Measurements from ENCODE around the gene RASSF7. TPM values are rescaled to one million over a fixed set of nuclear protein-coding genes. Genes with fewer than 3 reads are reported as not detected.

Gene RASSF7
- total and polyA plus RNA-seq, 2 of the 8 experiments (the other 6 are each of a cell fraction or from before 2014, with no cell fraction given), result 22.3 to 43.9 TPM

DNA sequence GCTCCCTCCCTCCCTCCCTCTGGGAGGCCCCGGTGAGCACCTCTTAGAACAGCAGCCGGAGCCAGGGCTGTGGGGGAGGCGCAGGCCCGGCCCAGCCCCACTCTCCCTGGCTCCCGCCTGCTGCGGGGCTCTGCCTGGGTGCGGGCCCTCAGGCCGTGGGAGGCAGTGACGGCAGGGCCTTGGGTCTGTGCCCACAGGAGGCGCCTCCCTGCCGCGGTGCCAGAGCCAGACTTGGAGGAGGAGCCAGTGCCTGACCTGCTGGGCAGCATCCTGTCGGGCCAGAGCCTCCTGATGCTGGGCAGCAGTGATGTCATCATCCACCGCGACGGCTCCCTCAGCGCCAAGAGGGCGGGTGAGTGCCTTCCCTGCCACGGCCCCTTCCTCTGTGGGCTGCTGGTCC, 45.5 kb downstream of the RASSF7 start:
- Histone ChIP-seq H3K9ac (replicated peaks in 1 of 4; ENCODE audit: extremely low read depth in 1 of 4, low read depth in 3 of 4, low read length in 3 of 4) (no peak overlapping the region), H2BK20ac (ENCODE audit: low read length) (no peak overlapping the region)
- TF ChIP-seq SIN3A (conservative IDR thresholded peaks at IDR 0.05 in 1 of 2, IDR thresholded peaks at IDR 0.05 in 1 of 2; ENCODE audit: low read depth in 1 of 2, low read length in 2 of 2) (no peak), TAF7 (optimal IDR thresholded peaks at IDR 0.05; ENCODE audit: borderline replicate concordance, low read depth, low read length) (no peak), GTF2F1 (IDR thresholded peaks at IDR 0.05; ENCODE audit: borderline replicate concordance, low read depth, low read length) (no peak), RNF2 (IDR thresholded peaks at IDR 0.05; ENCODE audit: borderline replicate concordance, low read depth, low read length, missing control alignments, poor library complexity, severe bottlenecking) (no peak), MAFK (IDR thresholded peaks at IDR 0.05; ENCODE audit: low read depth, low read length) (no peak)
- TF ChIP-seq, protein P1, sequence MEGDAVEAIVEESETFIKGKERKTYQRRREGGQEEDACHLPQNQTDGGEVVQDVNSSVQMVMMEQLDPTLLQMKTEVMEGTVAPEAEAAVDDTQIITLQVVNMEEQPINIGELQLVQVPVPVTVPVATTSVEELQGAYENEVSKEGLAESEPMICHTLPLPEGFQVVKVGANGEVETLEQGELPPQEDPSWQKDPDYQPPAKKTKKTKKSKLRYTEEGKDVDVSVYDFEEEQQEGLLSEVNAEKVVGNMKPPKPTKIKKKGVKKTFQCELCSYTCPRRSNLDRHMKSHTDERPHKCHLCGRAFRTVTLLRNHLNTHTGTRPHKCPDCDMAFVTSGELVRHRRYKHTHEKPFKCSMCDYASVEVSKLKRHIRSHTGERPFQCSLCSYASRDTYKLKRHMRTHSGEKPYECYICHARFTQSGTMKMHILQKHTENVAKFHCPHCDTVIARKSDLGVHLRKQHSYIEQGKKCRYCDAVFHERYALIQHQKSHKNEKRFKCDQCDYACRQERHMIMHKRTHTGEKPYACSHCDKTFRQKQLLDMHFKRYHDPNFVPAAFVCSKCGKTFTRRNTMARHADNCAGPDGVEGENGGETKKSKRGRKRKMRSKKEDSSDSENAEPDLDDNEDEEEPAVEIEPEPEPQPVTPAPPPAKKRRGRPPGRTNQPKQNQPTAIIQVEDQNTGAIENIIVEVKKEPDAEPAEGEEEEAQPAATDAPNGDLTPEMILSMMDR (IDR thresholded peaks at IDR 0.05; ENCODE audit: control extremely low read depth in 1 of 3, insufficient read depth in 1 of 3, low read depth in 1 of 3, low read length in 3 of 3), result no peak

More for the DNA sequence above, 45.5 kb downstream of the RASSF7 start:
- no peak overlapping the region for H3K18ac ChIP-seq (ENCODE audit: extremely low read depth, low read length)
- peaks cover 9 to 24% of the 10 kb centered on the region in 2 experiments for H4K20me1 ChIP-seq (replicated peaks in 1 of 2; ENCODE audit: control insufficient read depth in 1 of 2, insufficient read depth in 2 of 2, low read length in 2 of 2)
- H2BK12ac ChIP-seq (ENCODE audit: low read depth, low read length), result no peak overlapping the region
- H3K36me3 ChIP-seq (ENCODE audit: control insufficient read depth in 2 of 4, insufficient read depth in 4 of 4, low read length in 3 of 4), result peaks cover 34 to 84% (median 68%) of the 10 kb centered on the region in 4 experiments
- no peak overlapping the region for H3K23ac ChIP-seq (ENCODE audit: insufficient read length)
- H3K56ac ChIP-seq (replicated peaks; ENCODE audit: insufficient read length, low read depth, low read length), result no peak overlapping the region
- H4K8ac ChIP-seq (ENCODE audit: extremely low read depth, insufficient read depth, low read length), result no peak overlapping the region
- H4K5ac ChIP-seq (ENCODE audit: insufficient read length, low read depth, low read length), result no peak overlapping the region
- FAIRE-seq (no peak), DNase-seq (ENCODE audit: low read depth in 1 of 2, low spot score in 2 of 2) (no peak)
- no peak overlapping the region for H3K4me3 ChIP-seq (ENCODE audit: extremely low read depth in 1 of 4, insufficient read depth in 2 of 4, low read depth in 3 of 4, low read length in 4 of 4)
- H2BK15ac ChIP-seq (ENCODE audit: low read length), result no peak overlapping the region
- no peaks in the 10 kb centered on the region for H3K4me1 ChIP-seq (replicated peaks in 1 of 4; ENCODE audit: control insufficient read depth in 3 of 4, insufficient read depth in 4 of 4, low read length in 3 of 4)
- POLR2A ChIA-PET (ENCODE audit: partially characterized antibody), result interaction anchor here (1.5 kb wide), 1 partner anchor 17 kb away, joined by 5 read pairs; no protein-coding TSS in a partner anchor
- H3K27ac ChIP-seq (ENCODE audit: low read depth, low read length), result no peak overlapping the region
- no peak overlapping the region for H2AK5ac ChIP-seq (ENCODE audit: low read depth, low read length)
- H3K4me2 ChIP-seq (ENCODE audit: insufficient read depth in 1 of 2, low read depth in 2 of 2, low read length in 2 of 2), result no peak overlapping the region
- 92% methylated on average over 13 of the region's 19 CpGs; no CpG with 5 or more reads in 1 of the 2 experiments for WGBS, 2 experiments (ENCODE audit: extremely low coverage in 1 of 2, insufficient coverage in 1 of 2, insufficient read length in 1 of 2, insufficient replicate concordance in 2 of 2, low coverage in 1 of 2, low lambda C conversion rate in 2 of 2, missing lambda C conversion rate in 1 of 2)
- H4K91ac ChIP-seq (replicated peaks; ENCODE audit: insufficient read length, low read length), result no peak overlapping the region
- peaks cover 7% of the 10 kb centered on the region; the same call in 1 of the 2 replicates for H3K79me1 ChIP-seq (ENCODE audit: low read depth, low read length)
- H2BK5ac ChIP-seq (ENCODE audit: low read depth, low read length), result peak overlapping the region; percentile 24; the same call in 1 of the 2 replicates
- no peaks in the 10 kb centered on the region for H3K79me2 ChIP-seq (ENCODE audit: control insufficient read depth in 1 of 2, insufficient read depth in 2 of 2, low read length in 2 of 2)
- no peak overlapping the region for H3K14ac ChIP-seq (ENCODE audit: insufficient read length)
- no peak overlapping the region for H2AFZ ChIP-seq (ENCODE audit: low read length)
- no peaks in the 10 kb centered on the region for H3K9me3 ChIP-seq (ENCODE audit: insufficient read depth in 2 of 2, low read depth in 1 of 2, low read length in 1 of 2)
- no peak overlapping the region for H2BK120ac ChIP-seq (replicated peaks; ENCODE audit: low read depth, low read length)
- no peaks in the 10 kb centered on the region for H3K23me2 ChIP-seq (ENCODE audit: low read depth, low read length)
- CTCF ChIA-PET (ENCODE audit: partially characterized antibody), result interaction anchor here (0.6 to 1.5 kb wide), 5 partner anchors 10 to 54 kb away, joined by 3 to 5 read pairs (median 4); partner anchors contain the start of gene IRF7
- H3K27me3 ChIP-seq (replicated peaks in 1 of 4; ENCODE audit: control insufficient read depth in 3 of 4, extremely low read depth in 1 of 4, insufficient read depth in 3 of 4, low read length in 3 of 4), result no peaks in the 10 kb centered on the region
- H3K4ac ChIP-seq (replicated peaks; ENCODE audit: insufficient read length, low read depth, low read length), result no peak overlapping the region
